HepG2 (cell line): Measurements from ENCODE around the gene TCN2. TPM values are rescaled to one million over a fixed set of nuclear protein-coding genes. Genes with fewer than 3 reads are reported as not detected.

Source experiments
- ATAC-seq: fragments of 200-7000 bp; cut with Tn5 transposase; 3 replicates; pipeline ENCODE4 v1.9.1; 2020; ENCODE audit warnings: mild to moderate bottlenecking, moderate library complexity
- BruUV-seq: library from RNA; stranded (reverse); fragments of 400-500 nt; replicated peaks from 2 replicates; lab custom pipeline; 2021; lab: Mats Ljungman, UMichigan
- CTCF ChIA-PET: fragments of 300-600 bp; formaldehyde crosslinking; extraction: SDS; loops from one replicate; lab custom pipeline; 2021; ENCODE audit warnings: low total read pairs, inconsistent platforms, low intra/inter-chr PET ratio; lab: Yijun Ruan, JAX
- POLR2A ChIA-PET: fragments of 350-600 bp; sonication (Branson Sonifier 250); formaldehyde crosslinking; loops from one replicate; lab custom pipeline; 2020; ENCODE audit warnings: antibody characterized with exemption, inconsistent platforms; lab: Yijun Ruan, JAX
- DNase-seq: peaks from one replicate; pipeline ENCODE4 v3.0.0-alpha.2; 2015; ENCODE audit warnings: low spot score
- FAIRE-seq: peaks from 3 replicates; lab custom pipeline; 2011; peaks lifted over from hg19 to GRCh38; lab: Jason Lieb, UNC
- H2AFZ ChIP-seq: one replicate; pipeline ENCODE4 v1.6.1; 2011; ENCODE audit warnings: low read length, inconsistent platforms
- H3K27ac ChIP-seq: fragments of 300-600 bp; 3 replicates; pipeline ENCODE4 v1.8.0; 2011; ENCODE audit warnings: mixed run types, mild to moderate bottlenecking, mixed read lengths, low read length, inconsistent platforms; ENCODE audit not compliant: insufficient read depth; ENCODE audit errors: extremely low read length
- H3K27me3 ChIP-seq, 2 experiments: fragments of 200-600 bp in 1 of 2; 2 replicates in 1 of 2; 3 replicates in 1 of 2; pipeline versions ENCODE4 v1.6.0 to v1.8.0; 2011; ENCODE audit warnings: low read length in 2 of 2, mild to moderate bottlenecking in 2 of 2, moderate library complexity in 2 of 2, inconsistent platforms in 1 of 2; ENCODE audit not compliant: insufficient read depth in 2 of 2, control insufficient read depth in 1 of 2
- H3K36me3 ChIP-seq, 2 experiments: fragments of 200-600 bp in 1 of 2; replicated peaks in 1 of 2; 2 replicates in 1 of 2; 3 replicates in 1 of 2; pipeline versions ENCODE4 v1.5.1 to v1.8.0; 2011; ENCODE audit warnings: low read length in 2 of 2, inconsistent platforms in 1 of 2; ENCODE audit not compliant: insufficient read depth in 2 of 2, control insufficient read depth in 1 of 2
- H3K4me1 ChIP-seq: 2 replicates; pipeline ENCODE4 v1.5.1; 2012; ENCODE audit warnings: low read length, inconsistent platforms; ENCODE audit not compliant: insufficient read depth
- H3K4me2 ChIP-seq: 2 replicates; pipeline ENCODE4 v1.6.0; 2011; ENCODE audit warnings: low read depth, low read length, inconsistent platforms
- H3K4me3 ChIP-seq, 3 experiments: fragments of 200-600 bp in 1 of 3; sonication (generic), shearing (Covaris generic) in 1 of 3; replicated peaks in 1 of 3; 2 replicates each; pipeline ENCODE4 v1.5.1; 2011 to 2016; ENCODE audit warnings: low read length in 3 of 3, inconsistent platforms in 2 of 3, low read depth in 2 of 3, mild to moderate bottlenecking in 2 of 3, control low read depth in 1 of 3, mixed read lengths in 1 of 3; ENCODE audit not compliant: insufficient read depth in 1 of 3
- H3K79me2 ChIP-seq: one replicate; pipeline ENCODE4 v1.6.1; 2011; ENCODE audit warnings: low read length, inconsistent platforms; ENCODE audit not compliant: insufficient read depth
- H3K9ac ChIP-seq: 2 replicates; pipeline ENCODE4 v1.6.0; 2011; ENCODE audit warnings: mild to moderate bottlenecking, low read depth, low read length, inconsistent platforms; ENCODE audit not compliant: insufficient read depth
- H3K9me3 ChIP-seq: 2 replicates; pipeline ENCODE4 v1.5.1; 2012; ENCODE audit warnings: mild to moderate bottlenecking, low read length
- H4K20me1 ChIP-seq: 2 replicates; pipeline ENCODE4 v1.6.0; 2011; ENCODE audit warnings: inconsistent platforms, mild to moderate bottlenecking, low read length, moderate library complexity; ENCODE audit not compliant: insufficient read depth
- ASH2L ChIP-seq: fragments of 300-600, 200-600 bp; sonication (generic); IDR thresholded peaks from 2 replicates; pipeline ENCODE4 v1.7.0; 2017; ENCODE audit warnings: low read depth, mild to moderate bottlenecking, moderate library complexity, mixed read lengths, low read length; ENCODE audit not compliant: insufficient read length
- MAFK ChIP-seq, 2 experiments: IDR thresholded peaks in 1 of 2; conservative IDR thresholded peaks in 1 of 2; 2 replicates each; pipeline ENCODE4 v1.6.1; 2011; ENCODE audit warnings: improper control_type of control experiment in 2 of 2, low read length in 2 of 2
- NPAS2 ChIP-seq: sonication (generic); formaldehyde crosslinking; IDR thresholded peaks from 2 replicates; pipeline ENCODE4 v1.8.0; 2022; ENCODE audit warnings: mild to moderate bottlenecking, missing genetic modification reagents, borderline replicate concordance
- RFXAP ChIP-seq: sonication (generic); formaldehyde crosslinking; IDR thresholded peaks from 2 replicates; pipeline ENCODE4 v1.4.0; 2020; ENCODE audit warnings: missing genetic modification reagents, borderline replicate concordance
- RNF219 ChIP-seq: sonication (generic); formaldehyde crosslinking; IDR thresholded peaks from 2 replicates; pipeline ENCODE4 v1.5.0; 2020; ENCODE audit warnings: mild to moderate bottlenecking, missing genetic modification reagents
- SNRNP70 ChIP-seq: fragments of 200-400 bp; formaldehyde crosslinking; IDR thresholded peaks from 2 replicates; pipeline ENCODE4 v1.6.1; 2017; ENCODE audit warnings: mild to moderate bottlenecking, low read depth, low read length, moderate library complexity
- STAT5B ChIP-seq: sonication (generic); formaldehyde crosslinking; IDR thresholded peaks from 2 replicates; pipeline ENCODE4 v1.4.0; 2020; ENCODE audit warnings: missing genetic modification reagents
- TCF7L2 ChIP-seq: IDR thresholded peaks from 2 replicates; pipeline ENCODE4 v1.6.1; 2011; ENCODE audit warnings: mild to moderate bottlenecking, low read depth, low read length, moderate library complexity
- ZBED4 ChIP-seq: sonication (generic); formaldehyde crosslinking; IDR thresholded peaks from 2 replicates; pipeline ENCODE4 v1.4.0; 2020; ENCODE audit warnings: missing genetic modification reagents, borderline replicate concordance
- ZNF781 ChIP-seq: sonication (generic); formaldehyde crosslinking; IDR thresholded peaks from 2 replicates; pipeline ENCODE4 v1.5.1; 2020; ENCODE audit warnings: borderline replicate concordance, mild to moderate bottlenecking, missing genetic modification reagents; ENCODE audit errors: not compliant biosample characterization
- WGBS: methylation state at CpG from one replicate; pipeline ENCODE4 v1.1.6; 2017; ENCODE audit warnings: low lambda C conversion rate; 5-methylcytosine and 5-hydroxymethylcytosine counted together
- in situ Hi-C: cut with HindIII; loops from 2 replicates; pipeline ENCODE4 v1.10.0; 2017; ENCODE audit warnings: low pct_unique_long_range_greater_than_20kb; ENCODE audit not compliant: extremely low pct_ligation_motif_present
- intact Hi-C: fragments of 100-400 bp; cut with micrococcal nuclease; formaldehyde crosslinking; loops from one replicate; pipeline ENCODE4 v1.10.0; 2022; ENCODE audit not compliant: unreplicated experiment
- polyA plus RNA-seq, 8 experiments: library from polyadenylated mRNA; depleted of rRNA in 3 of 8; stranded (reverse) in 7 of 8; unstranded in 1 of 8; fragments of >200 nt; fragmentation: Illumina TruSeq in 4 of 8; extraction: Trizol in 4 of 8; gene quantifications; 2 replicates each; pipeline versions ENCODE4 v1.2.1 to v1.2.3, GENCODE V29; 2011 to 2016; ENCODE audit warnings: low read depth in 4 of 8, missing spikeins in 1 of 8, mixed read lengths in 1 of 8; ENCODE audit not compliant: insufficient read depth in 1 of 8
- total RNA-seq, 5 experiments: library from RNA; depleted of rRNA; stranded (reverse); fragments of >200 nt; fragmentation: Illumina TruSeq; extraction: Trizol; gene quantifications; 2 replicates each; pipeline ENCODE4 v1.2.3, GENCODE V29; 2016; ENCODE audit warnings: low read depth in 1 of 5
- TF ChIP-seq, protein P1 (sequence below): sonication (generic); formaldehyde crosslinking; IDR thresholded peaks from 2 replicates; pipeline ENCODE4 v1.5.0; 2020; ENCODE audit warnings: missing genetic modification reagents
- TF ChIP-seq, protein P2 (sequence below), 2 experiments: IDR thresholded peaks; 2 replicates each; pipeline ENCODE4 v1.6.1; 2011 to 2012; ENCODE audit warnings: low read length in 2 of 2, borderline replicate concordance in 1 of 2, low read depth in 1 of 2, mild to moderate bottlenecking in 1 of 2, moderate library complexity in 1 of 2

Gene TCN2
- total and polyA plus RNA-seq, 2 of the 13 experiments (the other 11 are each of a cell fraction or from before 2014, with no cell fraction given), result 0.29 to 0.31 TPM

- TF ChIP-seq ZBED4 (no peak), SNRNP70 (no peak), ASH2L (no peak), RFXAP (CRISPR knock-in tag) (no peak), NPAS2 (CRISPR knock-in tag) (no peak), TCF7L2 (no peak)
- TF ChIP-seq, protein P1, sequence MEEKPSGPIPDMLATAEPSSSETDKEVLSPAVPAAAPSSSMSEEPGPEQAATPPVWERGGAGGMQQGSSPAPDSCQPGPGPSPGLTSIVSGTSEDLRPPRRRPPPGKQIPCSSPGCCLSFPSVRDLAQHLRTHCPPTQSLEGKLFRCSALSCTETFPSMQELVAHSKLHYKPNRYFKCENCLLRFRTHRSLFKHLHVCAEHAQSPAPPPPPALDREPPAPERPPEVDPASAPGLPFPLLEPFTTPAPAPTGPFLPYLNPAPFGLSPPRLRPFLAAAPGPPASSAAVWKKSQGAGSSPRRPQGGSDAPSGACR, result no peak
Observed at GRCh38 chr22:30601464-30601863, 5.5 kb upstream of the TCN2 start (continued).

DNA sequence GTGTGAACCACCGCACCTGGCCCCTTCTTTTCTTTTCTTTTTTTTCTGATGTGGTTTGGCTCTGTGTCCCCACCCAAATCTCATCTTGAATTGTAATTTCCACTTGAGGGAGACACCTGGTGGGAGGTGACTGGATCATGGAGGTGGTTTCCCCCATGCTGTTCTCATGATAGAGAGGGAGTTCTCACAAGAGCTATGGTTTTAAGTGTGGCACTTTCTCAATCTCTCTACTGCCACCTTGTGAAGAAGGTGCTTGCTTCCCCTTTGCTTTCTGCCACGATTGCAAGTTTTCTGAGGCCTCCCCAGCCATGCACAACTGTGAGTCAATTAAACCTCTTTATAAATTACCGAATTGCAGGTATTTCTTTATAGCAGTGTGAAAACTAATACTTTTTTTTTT lies 4.9 kb upstream of the TCN2 start:
- Histone ChIP-seq H3K27ac (no peak overlapping the region), H2AFZ (no peak overlapping the region), H3K4me1 (peaks cover 15% of the 10 kb centered on the region), H3K9me3 (no peaks in the 10 kb centered on the region), H3K79me2 (no peaks in the 10 kb centered on the region), H4K20me1 (no peaks in the 10 kb centered on the region), H3K36me3 (no peaks in the 10 kb centered on the region), H3K27me3 (peaks cover 0 to 3% of the 10 kb centered on the region in 2 experiments; a peak in 1 of 5 replicates), H3K9ac (no peak overlapping the region), H3K4me3 (no peak overlapping the region), H3K4me2 (no peak overlapping the region)
- POLR2A ChIA-PET, result interaction anchor here (0.6 kb wide), 1 partner anchor 1008 kb away, joined by 3 read pairs; no protein-coding TSS in a partner anchor
- intact Hi-C loops (loop anchor here (2.0 kb wide), 1 partner anchor 157 kb away; no protein-coding TSS in a partner anchor), in situ Hi-C loops (no loop called here)
- 32% methylated on average over 3 of the region's 3 CpGs for WGBS
- BruUV-seq, result no TSS peak
- CTCF ChIA-PET, result no interaction called here
- peak; percentile 47 for DNase-seq
- no peak for ATAC-seq
- FAIRE-seq, result peak; percentile 80
- TF ChIP-seq STAT5B (CRISPR knock-in tag), result no peak
- TF ChIP-seq MAFK (conservative IDR thresholded peaks at IDR 0.05 in 1 of 2, IDR thresholded peaks at IDR 0.05 in 1 of 2; ENCODE audit: low read length in 2 of 2), result peak; percentile 16 to 33; a peak in 1 of 4 replicates
- TF ChIP-seq RNF219 (CRISPR knock-in tag), result no peak
- TF ChIP-seq ZNF781 (CRISPR knock-in tag), result no peak
- TF ChIP-seq, protein P2, sequence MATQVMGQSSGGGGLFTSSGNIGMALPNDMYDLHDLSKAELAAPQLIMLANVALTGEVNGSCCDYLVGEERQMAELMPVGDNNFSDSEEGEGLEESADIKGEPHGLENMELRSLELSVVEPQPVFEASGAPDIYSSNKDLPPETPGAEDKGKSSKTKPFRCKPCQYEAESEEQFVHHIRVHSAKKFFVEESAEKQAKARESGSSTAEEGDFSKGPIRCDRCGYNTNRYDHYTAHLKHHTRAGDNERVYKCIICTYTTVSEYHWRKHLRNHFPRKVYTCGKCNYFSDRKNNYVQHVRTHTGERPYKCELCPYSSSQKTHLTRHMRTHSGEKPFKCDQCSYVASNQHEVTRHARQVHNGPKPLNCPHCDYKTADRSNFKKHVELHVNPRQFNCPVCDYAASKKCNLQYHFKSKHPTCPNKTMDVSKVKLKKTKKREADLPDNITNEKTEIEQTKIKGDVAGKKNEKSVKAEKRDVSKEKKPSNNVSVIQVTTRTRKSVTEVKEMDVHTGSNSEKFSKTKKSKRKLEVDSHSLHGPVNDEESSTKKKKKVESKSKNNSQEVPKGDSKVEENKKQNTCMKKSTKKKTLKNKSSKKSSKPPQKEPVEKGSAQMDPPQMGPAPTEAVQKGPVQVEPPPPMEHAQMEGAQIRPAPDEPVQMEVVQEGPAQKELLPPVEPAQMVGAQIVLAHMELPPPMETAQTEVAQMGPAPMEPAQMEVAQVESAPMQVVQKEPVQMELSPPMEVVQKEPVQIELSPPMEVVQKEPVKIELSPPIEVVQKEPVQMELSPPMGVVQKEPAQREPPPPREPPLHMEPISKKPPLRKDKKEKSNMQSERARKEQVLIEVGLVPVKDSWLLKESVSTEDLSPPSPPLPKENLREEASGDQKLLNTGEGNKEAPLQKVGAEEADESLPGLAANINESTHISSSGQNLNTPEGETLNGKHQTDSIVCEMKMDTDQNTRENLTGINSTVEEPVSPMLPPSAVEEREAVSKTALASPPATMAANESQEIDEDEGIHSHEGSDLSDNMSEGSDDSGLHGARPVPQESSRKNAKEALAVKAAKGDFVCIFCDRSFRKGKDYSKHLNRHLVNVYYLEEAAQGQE (IDR thresholded peaks at IDR 0.05; ENCODE audit: borderline replicate concordance in 1 of 2, low read depth in 1 of 2, low read length in 2 of 2), result no peak
